Measurements from ENCODE around the gene LUC7L3.

DNA sequence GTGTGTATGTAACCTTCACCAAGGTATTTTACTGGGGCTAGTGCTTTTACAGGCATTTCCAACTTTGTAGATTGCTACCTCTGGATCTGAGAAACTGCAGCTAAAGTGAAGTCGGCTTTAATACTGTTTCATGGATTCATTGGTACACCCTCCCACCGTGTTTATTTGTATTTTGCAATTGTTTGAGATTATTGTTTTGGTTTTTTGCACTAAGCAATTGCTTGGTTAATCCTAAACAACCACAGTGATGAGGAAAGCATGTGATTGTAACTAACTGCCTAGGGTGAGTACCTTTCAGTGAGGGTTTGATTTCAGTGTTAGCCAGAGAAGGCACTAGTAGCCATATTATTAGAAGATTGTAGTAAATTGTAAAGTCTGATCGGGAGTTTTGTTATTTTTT, 3.3 kb downstream of the LUC7L3 start:
- TF ChIP-seq, protein P1, sequence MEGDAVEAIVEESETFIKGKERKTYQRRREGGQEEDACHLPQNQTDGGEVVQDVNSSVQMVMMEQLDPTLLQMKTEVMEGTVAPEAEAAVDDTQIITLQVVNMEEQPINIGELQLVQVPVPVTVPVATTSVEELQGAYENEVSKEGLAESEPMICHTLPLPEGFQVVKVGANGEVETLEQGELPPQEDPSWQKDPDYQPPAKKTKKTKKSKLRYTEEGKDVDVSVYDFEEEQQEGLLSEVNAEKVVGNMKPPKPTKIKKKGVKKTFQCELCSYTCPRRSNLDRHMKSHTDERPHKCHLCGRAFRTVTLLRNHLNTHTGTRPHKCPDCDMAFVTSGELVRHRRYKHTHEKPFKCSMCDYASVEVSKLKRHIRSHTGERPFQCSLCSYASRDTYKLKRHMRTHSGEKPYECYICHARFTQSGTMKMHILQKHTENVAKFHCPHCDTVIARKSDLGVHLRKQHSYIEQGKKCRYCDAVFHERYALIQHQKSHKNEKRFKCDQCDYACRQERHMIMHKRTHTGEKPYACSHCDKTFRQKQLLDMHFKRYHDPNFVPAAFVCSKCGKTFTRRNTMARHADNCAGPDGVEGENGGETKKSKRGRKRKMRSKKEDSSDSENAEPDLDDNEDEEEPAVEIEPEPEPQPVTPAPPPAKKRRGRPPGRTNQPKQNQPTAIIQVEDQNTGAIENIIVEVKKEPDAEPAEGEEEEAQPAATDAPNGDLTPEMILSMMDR (IDR thresholded peaks at IDR 0.05): no peak
- TF ChIP-seq KDM1A (IDR thresholded peaks at IDR 0.05; ENCODE audit: low read depth) (no peak), ZSCAN20 (CRISPR knock-in tag; IDR thresholded peaks at IDR 0.05) (no peak), BHLHE40 (IDR thresholded peaks at IDR 0.05; ENCODE audit: low read depth, low read length) (no peak), FOSL2 (IDR thresholded peaks at IDR 0.05) (no peak), FOSL2 (CRISPR knock-in tag; IDR thresholded peaks at IDR 0.05) (no peak), JUNB (IDR thresholded peaks at IDR 0.05) (no peak), RCOR1 (IDR thresholded peaks at IDR 0.05; ENCODE audit: low read depth, low read length) (no peak)
- TF ChIP-seq, protein P2, sequence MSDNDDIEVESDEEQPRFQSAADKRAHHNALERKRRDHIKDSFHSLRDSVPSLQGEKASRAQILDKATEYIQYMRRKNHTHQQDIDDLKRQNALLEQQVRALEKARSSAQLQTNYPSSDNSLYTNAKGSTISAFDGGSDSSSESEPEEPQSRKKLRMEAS (IDR thresholded peaks at IDR 0.05): no peak
- TF ChIP-seq, protein P3, sequence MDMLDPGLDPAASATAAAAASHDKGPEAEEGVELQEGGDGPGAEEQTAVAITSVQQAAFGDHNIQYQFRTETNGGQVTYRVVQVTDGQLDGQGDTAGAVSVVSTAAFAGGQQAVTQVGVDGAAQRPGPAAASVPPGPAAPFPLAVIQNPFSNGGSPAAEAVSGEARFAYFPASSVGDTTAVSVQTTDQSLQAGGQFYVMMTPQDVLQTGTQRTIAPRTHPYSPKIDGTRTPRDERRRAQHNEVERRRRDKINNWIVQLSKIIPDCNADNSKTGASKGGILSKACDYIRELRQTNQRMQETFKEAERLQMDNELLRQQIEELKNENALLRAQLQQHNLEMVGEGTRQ (IDR thresholded peaks at IDR 0.05): no peak
- TF ChIP-seq, protein P4, sequence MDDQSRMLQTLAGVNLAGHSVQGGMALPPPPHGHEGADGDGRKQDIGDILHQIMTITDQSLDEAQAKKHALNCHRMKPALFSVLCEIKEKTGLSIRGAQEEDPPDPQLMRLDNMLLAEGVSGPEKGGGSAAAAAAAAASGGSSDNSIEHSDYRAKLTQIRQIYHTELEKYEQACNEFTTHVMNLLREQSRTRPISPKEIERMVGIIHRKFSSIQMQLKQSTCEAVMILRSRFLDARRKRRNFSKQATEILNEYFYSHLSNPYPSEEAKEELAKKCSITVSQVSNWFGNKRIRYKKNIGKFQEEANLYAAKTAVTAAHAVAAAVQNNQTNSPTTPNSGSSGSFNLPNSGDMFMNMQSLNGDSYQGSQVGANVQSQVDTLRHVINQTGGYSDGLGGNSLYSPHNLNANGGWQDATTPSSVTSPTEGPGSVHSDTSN (IDR thresholded peaks at IDR 0.05): no peak
